Hematopoietic multipotent progenitor cell treated with erythropoietin and hydrocortisone succinate and interleukin-3 and kit ligand, for 8 days (in vitro differentiated cells): Measurements from ENCODE around the gene GPATCH4.
A peak's percentile ranks its signal among the peaks of the same experiment; 100 is the strongest.
"Not testable (repeated sequence)": the region's sequence is repeated elsewhere in the genome, so short reads cannot be mapped to it uniquely, and the experiment has no call there.

Source experiments
- DNase-seq: peaks from one replicate; pipeline ENCODE4 v3.0.0-alpha.2; 2015

GPATCH4 gene

GRCh38 chr1:156626079-156626438 is 24.8 kb upstream of the GPATCH4 start:
- DNase-seq, result no peak

- DNase-seq, result peak; percentile 46
Measured at GRCh38 chr1:156625436-156626078, 24.3 kb upstream of the GPATCH4 start.

GRCh38 chr1:156624814-156625435 is 23.6 kb upstream of the GPATCH4 start:
- no peak for DNase-seq

DNA sequence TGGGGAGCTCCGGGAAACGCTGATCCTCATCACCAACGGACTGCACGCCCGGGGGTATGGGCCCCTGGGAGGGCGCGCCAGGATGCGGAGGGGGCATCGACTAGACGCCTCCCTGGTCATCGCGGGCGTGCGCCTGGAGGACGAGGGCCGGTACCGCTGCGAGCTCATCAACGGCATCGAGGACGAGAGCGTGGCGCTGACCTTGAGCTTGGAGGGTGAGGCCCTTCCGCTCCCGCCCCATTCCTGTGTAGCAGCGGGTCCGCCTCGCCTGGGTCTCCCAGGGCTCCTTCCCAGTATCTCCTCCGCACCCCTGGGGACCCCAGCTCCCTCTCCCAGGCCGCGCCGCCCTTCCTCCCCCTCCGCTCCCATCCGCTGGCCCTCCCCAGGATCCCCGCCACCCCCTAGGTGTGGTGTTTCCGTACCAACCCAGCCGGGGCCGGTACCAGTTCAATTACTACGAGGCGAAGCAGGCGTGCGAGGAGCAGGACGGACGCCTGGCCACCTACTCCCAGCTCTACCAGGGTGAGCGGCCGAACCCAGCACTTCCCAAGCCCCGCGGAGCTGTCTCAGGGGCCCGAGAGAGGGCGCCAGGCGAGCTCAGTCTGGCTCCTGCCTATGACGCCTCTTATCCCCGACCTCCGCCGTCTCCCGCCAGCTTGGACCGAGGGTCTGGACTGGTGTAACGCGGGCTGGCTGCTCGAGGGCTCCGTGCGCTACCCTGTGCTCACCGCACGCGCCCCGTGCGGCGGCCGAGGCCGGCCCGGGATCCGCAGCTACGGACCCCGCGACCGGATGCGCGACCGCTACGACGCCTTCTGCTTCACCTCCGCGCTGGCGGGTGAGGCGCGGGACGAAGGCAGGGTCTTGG is 22.9 kb upstream of the GPATCH4 start:
- peak; percentile 58 for DNase-seq

- no peak for DNase-seq
Measured at GRCh38 chr1:156622581-156623297, 21.5 kb upstream of the GPATCH4 start.

DNA sequence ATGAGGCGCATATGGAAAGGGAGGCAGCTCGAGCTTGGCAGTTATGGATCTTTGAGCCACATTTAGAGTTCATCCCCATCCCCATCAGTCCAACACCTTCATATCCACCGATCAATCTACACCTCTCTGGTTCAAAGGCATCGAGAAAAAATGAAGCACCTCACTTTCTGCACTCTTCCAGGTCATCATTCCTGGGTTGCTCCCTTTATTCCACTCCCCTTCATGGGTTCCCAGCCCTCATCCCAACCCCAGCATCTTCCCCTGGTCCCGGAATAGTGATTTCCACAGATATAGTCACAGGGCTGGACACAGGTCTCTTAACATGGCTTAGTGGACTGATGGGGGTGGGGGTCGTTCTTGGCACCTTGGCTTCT is 18.3 kb upstream of the GPATCH4 start:
- no peak for DNase-seq

- peak; percentile 21 for DNase-seq
Measured at GRCh38 chr1:156618853-156619581, 17.7 kb upstream of the GPATCH4 start, which contains the start of gene HAPLN2. HAPLN2 (plus strand) TSS chr1:156619415; CDS start chr1:156623491, 4,076 bp downstream.

GRCh38 chr1:156616463-156616862 is 15.2 kb upstream of the GPATCH4 start:
- DNase-seq, result peak; percentile 60

- DNase-seq, result no peak
Measured at GRCh38 chr1:156615946-156616345, 14.7 kb upstream of the GPATCH4 start.

DNA sequence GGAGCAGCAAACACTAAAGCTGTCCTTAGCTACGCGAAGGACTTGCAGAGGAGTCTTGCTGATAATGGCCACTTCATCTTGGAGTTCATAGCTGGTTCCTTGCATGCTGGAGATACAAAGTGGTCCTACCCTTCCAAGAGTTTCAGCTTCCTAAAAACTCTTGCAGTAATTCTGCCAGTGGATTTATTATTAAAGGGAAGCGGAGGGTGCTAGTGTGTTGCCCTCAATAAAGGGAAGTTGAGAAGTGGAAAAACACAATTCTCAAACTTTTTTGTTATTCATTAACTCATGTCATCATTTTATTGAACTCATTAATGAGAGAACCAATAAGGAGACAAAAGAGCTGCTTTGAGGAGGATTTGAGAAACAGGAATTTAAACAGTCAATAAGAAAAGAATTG is 11.4 kb upstream of the GPATCH4 start:
- no peak for DNase-seq

DNA sequence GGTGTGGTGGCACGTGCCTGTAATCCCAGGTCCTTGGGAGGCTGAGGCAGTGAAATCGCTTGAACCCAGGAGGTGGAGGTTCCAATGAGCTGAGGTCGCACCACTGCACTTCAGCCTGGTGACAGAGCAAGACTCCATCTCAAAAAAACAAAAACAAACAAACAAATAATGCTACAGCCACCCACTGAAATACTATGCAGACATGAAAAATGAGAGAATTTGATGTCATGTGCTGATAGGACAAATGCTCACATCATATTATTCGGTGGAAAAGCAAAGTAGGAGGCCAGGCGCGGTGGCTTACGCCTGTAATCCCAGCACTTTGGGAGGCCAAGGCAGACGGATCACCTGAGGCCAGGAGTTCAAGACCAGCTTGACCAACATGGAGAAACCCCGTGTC is 8.8 kb upstream of the GPATCH4 start:
- DNase-seq, result not testable (repeated sequence)

DNA sequence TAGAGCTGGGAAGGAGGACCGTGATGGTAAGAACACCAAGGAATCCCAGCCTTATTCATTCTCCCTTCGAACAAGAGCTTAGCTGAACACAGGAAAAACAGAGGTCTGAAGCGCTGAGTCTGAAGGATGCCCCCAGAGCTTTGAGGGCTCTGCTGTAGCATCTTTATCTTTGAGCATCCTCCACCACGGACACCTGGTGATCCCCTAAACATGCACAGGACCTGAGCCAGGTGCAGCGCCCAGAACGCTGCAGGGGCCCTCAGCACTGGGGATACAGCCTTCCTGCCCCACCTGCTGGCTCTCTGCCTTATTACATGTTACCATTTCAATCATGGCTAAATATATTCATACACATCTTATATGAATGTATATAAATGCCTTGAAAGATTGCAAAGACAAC is 7.7 kb upstream of the GPATCH4 start:
- DNase-seq, result peak; percentile 53

GRCh38 chr1:156608036-156608674 is 6.9 kb upstream of the GPATCH4 start:
- peak; percentile 79 for DNase-seq

GRCh38 chr1:156607344-156607743 is 6.1 kb upstream of the GPATCH4 start:
- DNase-seq, result not testable (repeated sequence)

DNA sequence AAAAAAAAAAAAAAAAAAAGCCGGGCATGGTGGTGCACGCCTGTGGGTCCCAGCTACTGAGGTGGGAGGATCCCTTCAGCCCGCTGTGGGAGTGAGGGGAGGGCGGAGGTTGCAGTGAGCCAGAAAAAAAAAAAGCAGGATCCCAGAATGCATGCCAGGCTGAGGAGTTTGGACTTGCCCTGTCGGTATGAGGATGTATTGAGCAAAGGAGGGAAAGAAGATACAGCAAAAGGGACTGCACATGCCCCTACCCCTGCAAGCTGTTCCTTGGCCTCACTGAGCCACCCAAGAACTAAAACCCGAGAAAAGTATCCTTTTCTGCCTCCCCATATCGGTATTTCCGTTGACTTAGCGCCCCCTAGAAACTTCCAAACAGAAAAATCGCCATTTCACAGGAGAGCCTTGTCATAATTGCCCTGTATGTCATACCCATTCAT is 1.3 kb upstream of the GPATCH4 start:
- DNase-seq, result peak; percentile 60

GRCh38 chr1:156601892-156602291 is 613 bp upstream of the GPATCH4 start:
- no peak for DNase-seq

DNA sequence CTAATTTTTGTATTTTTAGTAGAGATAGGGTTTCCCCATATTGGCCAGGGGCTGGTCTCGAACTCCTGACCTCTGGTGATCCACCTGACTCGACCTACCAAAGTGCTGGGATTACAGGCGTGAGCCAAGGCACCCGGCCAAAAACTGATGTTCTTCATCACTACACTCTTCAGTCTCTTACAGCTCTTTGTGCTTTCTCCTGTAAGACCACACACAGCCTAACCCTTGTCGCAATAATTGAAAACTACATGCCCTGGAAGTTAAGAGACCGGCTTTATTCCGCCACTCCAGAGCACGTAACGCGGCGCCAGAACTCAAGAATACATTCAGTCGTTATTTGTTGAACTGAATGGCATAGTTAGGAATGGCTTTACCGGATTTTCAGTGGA is 552 bp downstream of the GPATCH4 start:
- DNase-seq, result no peak

GRCh38 chr1:156599811-156600210 is 1.5 kb downstream of the GPATCH4 start:
- DNase-seq, result peak; percentile 72

DNA sequence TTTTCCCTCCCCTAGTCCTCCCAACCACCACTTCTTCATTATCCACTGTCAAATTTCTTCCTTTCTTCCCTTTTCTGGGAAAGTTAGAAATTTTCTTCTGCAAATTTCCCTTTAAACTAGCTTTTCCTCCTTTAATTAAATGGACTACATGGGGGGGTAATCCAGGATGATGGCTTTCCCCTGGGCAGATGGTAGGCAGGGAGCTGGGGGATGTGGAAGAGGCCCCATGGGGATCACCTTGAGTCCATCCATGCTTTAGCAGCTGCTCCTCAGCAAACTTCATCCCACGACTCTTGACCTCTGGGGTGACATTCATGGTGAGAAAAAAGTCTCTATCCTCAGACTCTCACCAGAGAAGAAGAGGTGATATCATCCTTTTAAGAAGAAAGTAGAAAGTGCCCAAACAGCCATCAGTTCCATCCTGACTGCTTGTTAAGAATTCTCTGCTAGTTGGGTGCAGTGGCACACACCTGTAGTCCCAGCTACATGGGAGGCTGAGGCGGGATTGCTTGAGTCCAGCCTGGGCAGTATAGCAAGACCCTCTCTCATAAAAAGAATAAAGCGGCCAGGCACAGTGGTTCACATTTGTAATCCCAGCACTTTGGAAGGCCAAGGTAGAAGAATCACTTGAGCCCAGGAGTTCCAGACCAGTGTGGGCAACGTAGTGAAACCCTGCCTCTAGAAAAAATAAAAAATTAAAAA is 2.4 kb downstream of the GPATCH4 start:
- no peak for DNase-seq

DNA sequence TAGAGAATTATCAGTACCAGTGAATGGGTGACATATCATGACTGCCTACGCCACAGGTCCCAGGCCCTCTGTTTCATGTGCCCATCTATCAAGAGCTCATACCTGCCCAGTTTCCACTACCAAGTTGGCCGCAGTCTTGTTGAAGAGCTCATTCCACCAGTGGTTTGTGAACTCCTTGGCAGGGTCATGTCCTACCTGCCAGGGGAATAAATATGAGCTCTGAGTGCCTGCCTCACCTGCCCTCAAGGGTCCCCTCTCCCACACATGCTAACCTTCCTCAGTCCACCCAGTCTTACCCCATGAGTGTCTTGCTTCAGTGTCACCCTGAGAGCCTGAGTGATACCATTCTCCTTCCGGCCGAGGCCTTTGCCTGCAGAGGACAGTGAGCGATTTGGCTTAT is 3.2 kb downstream of the GPATCH4 start:
- DNase-seq, result no peak

GRCh38 chr1:156596426-156596825 is 4.9 kb downstream of the GPATCH4 start:
- DNase-seq, result no peak
